GM19324 (cell line): ENCODE measurements around the gene ZNF292.
"Not testable (repeated sequence)": the region's sequence is repeated elsewhere in the genome, so short reads cannot be mapped to it uniquely, and the experiment has no call there.

Experiments
- ATAC-seq: cut with Tn5 transposase; IDR thresholded peaks from one replicate; pipeline ENCODE4 v1.9.1; 2021; ENCODE audit warnings: mild to moderate bottlenecking, moderate library complexity; ENCODE audit not compliant: unreplicated experiment, low FRiP score

ZNF292 gene

DNA sequence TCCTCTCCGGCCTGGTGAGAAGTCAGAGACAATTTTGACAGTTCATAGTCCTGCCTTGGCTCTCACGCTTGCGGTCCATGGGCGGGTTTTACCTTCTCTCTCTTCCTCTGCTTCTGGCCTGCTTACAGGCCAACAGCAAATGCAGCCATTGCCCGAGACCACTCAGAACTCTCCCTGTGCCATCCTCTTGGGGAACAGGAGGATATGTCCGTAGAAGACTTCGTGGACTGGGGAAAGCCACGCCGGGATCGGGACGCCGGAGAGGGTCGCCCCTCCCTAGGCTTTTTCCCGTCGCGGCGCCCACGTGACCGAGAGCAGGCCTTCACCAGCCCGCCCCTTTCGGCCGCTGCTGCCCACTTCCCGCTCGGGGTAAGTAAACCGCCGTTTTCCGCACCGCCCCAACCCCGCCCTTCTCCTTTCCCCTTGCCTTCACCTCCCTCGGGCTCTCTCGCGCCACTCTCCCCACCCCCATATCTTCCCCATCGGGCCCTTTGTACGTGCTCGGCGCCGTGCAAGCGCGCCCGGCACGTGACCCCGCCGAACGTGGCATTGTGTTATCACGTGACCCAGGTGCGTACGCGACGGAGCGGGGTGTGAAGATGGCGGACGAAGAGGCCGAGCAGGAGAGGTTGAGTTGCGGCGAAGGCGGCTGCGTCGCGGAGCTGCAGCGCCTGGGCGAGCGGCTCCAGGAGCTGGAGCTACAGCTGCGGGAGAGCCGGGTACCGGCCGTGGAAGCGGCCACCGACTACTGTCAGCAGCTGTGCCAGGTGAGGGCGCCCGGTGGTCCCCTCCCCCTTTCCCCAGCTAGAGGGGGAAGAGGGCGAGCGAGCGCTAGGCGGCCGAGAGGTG is at the start of gene ZNF292:
TSS of gene ZNF292 (plus strand) at position 573 of the 849 bp plus-strand sequence. CDS start at position 600, 27 bp downstream.
- ATAC-seq = peak; percentile 84

DNA sequence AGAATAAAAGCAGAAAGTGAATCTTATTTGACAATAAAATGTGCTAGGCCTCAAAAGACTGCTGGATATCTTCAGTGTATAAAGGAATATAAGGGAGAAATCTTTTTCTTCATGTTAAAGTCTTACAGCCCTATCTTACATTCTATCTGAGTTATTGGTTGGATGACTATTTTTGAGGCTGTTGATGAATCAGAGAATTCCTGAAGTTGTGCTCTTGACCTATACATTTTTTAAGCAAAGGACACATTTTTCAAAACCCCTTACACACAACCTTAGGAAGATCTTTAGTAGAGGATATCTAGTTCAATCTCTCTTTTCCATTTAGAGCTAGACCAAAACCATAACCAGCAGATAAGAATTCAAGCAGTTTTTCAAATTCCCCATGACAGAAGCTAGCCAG is 49.5 kb upstream of the ZNF292 start:
- no peak for ATAC-seq

DNA sequence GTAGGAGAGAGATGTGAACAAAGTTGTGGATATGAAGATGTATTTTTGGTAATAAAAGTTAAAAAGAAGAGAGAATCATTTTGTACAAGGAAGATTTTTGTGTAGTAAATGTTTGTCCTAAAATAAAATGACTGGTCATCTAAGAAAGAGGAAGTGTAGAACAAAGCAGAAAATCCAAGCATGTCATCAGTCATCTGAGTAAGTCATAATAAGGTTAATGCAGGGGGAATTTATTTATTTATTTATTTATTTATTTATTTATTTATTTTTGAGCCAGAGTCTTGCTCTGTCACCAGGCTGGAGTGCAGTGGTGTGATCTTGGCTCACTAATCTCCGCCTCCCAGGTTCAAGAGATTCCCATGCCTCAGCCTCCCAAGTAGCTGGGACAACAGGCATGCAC is 44.7 kb upstream of the ZNF292 start:
- no peak for ATAC-seq

DNA sequence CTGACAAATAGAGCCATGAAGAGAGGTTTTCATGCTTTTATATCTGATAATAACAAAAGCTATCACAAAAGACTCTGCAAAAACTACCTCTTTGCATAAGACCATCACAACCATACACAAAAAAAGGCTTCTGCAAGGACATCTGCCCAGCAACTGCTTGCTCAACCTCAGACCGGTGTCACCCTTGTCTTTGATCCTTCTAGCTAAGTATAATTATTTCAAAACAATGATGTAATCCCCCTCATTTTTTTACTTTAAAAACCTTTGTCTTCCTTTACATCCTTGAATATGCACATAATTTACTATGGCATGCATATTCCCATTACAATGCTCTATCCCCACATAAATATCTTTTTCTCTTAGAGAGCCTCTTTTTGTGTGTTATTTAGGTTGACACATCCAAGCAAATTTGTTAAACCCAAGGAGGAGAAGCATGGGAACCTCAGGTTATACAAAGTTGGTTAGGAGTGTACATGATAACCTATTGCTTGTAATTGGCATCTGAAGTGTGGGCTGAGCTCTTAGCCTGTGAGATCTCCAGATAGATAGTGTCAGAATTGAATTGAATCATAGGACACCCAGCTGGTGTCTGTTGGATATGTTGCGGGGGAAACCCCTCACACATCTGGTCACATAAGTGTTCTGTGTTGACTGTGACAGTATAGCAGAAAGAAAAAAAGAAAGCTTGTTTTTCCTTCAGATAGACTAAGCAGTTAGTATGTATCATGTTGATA is 39.8 kb upstream of the ZNF292 start:
- ATAC-seq = no peak

DNA sequence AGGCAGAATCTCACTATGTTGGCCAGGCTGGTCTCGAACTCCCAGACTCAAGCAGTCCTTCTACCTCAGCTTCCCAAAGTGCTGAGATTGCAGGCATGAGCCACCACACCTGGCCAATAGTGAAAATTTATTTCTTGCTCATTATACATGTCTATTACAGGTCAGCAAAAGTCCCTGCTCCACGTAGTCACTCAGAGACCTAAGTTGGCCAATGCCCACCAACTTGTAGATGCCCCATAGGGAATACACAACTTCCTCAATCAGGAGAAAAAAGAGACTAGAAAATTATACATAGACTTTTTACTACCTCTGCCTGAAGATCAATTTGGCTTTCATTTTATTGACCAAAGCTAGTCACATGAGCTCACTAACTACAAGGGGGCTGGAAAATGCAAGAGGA is 38.4 kb upstream of the ZNF292 start:
- no peak for ATAC-seq

DNA sequence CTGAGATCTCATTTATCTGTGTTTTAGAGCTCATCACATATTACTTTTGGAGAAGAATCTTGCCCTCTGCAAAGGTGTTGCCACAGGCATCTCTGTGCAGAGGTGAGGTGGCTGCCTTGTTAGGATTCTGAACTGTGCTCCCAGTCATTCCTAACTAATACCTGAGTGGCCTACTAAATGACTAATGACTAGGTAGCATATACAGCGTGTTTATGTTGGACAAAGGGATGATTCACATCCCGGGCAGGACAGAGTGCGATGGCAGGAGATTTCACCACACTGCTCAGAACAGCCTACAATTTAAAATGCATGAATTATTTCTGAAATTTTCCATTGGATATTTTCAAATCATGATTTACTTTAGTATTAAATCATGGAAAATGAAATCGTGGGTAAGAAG is 37.3 kb upstream of the ZNF292 start:
- no peak for ATAC-seq

DNA sequence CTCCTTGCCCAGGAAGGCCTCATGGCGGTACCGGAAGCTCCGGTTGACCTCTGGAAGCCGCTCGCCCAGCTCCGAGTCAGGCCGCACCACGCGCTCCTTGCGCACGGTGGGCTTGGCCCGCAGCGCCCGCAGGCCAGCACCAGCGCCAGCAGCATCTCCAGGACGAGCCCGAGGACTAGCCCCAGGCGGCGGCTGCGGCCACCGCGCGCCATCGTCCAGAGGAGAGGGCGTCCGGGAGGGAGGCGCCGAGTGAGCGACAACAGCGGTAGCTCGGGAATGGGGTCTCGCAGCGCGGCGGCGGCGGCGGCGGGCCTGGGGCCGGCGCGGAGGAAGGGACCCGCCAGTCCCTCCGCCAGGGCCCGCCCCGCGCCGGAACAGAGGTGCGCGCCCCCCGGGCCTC is 32.9 kb upstream of the ZNF292 start:
- no peak for ATAC-seq

DNA sequence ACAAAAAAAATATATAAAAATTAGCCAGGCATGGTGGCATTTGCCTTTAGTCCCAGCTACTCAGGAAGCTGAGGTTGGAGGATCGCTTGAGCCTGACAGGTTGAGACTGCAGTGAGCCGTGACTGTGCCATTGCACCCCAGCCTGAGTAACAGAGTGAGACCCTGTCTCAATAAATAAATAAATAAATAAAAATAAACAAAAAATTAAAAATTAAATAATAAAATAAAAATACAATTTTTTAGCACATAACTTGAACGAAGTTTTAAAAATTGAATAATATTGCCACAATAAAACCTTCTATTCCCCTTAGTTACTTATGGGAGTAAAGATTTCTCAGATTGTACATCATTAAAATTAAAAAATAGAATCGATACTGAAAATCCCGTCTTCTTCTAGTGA is 31.3 kb upstream of the ZNF292 start:
- ATAC-seq = no peak

DNA sequence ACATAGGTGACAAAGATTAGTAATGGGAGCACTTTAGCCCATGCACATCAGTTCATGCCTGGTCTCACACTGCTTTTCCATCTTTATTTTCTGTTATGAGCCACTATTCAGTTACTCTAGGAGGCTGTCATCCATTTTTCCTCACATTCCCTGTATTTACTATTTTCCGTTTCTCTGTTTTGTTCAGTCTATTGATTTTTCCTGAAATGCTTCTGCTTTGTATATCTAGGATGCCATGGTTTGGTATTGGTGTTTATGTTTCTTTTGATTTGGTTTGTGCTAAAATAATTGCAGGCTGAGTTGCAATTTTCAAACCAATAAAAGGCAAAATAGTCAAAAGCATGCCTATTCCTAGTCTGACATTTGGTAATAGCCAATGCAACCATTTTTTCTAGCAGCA is 28.9 kb upstream of the ZNF292 start:
- ATAC-seq = no peak

DNA sequence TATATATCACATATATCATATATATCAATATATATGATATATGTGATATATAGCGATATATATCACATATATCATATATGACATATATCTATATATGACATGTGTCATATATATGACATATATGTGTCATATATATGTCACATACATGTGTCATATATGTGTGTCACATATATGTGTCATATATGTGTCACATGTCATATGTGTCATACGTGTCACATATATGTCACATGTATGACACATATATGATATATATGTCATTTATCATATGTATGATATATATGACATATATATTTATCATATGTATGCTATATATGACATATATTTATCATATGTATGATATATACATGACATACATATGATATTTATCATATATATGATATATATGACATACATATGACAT is 27.6 kb upstream of the ZNF292 start:
- no peak for ATAC-seq

DNA sequence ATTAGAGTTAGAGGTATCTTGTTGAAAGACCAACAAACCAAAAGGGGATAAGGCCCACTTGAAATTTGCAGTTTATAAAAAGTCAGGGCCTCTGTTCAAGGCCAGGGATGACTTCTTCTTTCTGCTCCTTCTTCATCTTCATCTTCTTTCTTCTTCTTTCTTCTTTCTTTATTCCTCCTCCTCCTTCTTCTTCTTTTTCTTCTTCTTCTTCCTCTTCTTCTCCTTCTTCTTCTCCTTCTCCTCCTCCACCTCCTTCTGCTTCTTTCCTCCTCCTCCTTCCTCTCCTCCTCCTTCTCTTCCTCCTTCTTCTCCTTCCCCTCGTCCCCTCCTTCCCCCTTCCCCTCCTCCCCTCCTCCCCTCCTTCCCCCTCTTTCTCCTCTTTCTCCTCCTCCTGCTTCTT is 18.4 kb upstream of the ZNF292 start:
- no peak for ATAC-seq

DNA sequence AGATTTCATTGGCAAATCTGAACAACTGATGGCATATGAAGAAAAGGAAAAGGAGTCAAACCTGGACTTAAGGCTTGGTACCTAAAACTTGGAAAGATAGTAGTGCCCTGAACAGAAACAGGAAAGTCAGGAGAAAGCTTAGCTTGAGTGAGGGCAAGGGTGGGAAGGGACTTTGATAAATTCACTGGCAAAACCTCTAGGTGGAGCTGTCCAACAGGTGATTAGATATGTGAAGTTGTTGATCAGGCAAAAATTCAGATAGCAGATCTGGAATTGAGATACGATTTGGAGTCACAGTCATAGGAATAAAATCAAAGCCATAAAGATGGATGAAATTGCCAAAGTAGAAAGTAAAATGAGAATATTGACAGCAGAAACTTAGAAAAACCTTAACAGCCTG is 16.1 kb upstream of the ZNF292 start:
- no peak for ATAC-seq

DNA sequence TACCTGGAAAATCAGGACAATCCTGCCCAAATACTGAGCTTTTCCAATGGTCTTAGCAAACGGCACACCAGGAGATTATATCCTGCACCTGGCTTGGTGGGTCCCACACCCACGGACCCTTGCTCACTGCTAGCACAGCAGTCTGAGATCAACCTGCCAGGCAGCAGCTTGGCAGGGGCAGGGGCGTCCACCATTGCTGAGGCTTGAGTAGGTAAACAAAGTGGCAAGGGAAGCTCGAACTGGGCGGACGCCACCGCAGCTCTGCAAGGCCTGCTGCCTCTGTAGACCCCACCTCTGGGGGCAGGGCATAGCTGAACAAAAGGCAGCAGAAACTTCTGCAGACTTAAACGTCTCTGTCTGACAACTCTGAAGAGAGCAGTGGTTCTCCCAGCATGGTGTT is 15.4 kb upstream of the ZNF292 start:
- not testable (repeated sequence) for ATAC-seq

DNA sequence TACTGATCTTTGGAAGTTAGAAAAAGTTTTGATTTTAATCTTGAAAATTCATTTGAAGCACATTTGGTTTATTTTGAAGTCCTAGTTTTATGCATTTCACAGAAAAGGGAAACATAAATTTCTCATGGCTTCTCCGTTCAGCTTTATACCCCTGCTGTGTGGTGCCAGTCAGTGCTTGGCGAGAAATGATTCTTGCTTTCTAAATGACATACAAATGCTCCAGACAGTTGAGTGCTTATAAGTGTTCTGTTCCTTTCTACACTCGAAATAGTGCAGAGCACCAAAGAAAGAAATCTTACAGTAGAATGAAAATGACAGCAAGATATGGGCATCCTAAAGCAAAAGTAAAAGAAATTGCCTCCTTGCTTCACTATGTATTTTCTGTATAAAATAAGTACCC is 9.0 kb upstream of the ZNF292 start:
- peak; percentile 70 for ATAC-seq

DNA sequence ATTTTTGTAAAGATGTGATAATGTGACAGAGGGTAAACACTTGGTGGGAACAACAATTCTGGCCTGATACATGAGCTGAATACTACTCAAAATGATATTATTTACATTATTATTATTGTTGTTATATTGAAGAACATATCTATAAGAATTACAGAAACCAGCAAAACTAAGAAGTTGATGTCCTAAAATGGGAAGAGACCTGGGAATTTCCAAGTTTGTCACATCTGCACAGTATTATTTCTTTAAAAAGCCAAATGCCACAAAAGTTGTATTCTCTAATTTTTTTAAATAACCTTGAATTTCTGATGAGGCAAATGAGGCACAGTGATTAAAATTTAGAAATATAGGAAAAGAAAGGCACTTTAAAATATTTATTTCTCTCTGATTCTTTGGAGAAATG is 5.0 kb upstream of the ZNF292 start:
- ATAC-seq = no peak

DNA sequence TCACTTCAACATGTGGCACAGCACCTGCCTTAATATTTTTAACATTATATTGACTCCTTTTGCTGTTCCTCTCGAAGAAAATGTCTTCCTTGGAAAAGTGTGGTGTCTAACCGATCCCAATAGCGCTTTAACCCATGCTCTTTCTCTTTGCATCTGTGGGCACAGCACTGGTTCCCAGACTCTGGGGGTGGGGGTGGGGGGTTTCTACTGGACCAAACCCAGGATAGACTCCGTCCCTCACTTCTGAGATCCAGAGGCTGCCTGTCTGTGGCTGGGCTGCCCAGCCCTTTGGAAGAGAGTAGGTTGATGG is 3.9 kb upstream of the ZNF292 start:
- ATAC-seq = no peak

DNA sequence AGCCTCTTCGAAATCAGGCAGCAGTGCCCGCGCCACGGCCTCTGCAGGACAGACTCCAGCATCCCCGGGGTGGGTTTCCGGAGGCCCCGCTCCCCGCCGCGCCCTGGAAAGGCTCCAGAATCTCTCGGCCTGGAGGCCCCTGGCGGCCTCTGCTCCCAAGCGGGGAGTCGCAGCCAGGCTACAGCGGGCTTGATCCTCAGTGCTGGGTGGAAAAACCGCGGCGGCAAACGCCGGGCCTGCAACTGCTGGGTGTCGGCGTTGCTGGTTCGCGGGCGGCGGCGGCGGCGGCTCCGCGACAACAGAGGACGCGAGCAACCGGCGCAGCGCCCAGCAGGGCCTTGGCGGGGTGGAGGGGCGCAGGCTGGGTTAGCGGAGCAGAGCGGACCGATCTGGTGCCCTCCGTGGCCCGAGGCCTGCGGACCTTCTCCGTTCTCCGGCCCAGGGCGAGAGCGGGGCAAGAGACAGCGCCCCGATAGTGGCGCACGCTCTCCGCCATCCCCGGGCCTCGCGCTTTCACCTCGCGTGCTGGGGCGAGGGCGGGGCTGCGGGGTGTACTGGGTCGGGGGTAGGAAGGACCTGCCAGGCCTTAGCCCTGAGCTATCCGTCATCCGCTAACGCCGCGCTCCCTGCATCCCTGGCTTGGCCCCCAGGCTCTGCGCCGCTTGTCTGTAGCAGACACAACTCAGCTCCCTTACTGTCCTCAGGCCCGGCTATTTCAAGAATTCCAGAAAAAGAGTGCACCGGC is 3.4 kb upstream of the ZNF292 start:
- ATAC-seq = peak; percentile 31

DNA sequence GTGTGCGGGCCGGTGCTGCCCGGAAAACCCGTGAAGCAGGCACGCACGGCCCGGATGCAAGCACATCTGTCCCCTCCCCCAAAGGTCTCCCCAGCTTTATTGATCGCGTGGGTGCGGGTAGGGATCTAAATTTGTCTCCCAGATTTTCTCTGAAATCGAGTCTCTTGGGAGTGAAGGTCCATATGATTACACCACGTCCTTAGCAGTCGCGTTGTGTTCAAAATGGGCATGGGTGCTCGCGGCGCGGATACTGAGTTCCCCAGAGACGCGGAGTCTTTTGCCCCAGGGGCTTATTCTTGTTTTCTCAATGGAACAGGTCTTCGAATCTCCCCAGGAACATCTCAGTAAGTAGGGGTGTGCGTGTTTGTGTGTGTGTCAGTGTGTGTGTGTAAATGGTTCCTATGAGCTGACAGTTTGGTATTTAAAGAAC is 2.8 kb upstream of the ZNF292 start:
- no peak for ATAC-seq

DNA sequence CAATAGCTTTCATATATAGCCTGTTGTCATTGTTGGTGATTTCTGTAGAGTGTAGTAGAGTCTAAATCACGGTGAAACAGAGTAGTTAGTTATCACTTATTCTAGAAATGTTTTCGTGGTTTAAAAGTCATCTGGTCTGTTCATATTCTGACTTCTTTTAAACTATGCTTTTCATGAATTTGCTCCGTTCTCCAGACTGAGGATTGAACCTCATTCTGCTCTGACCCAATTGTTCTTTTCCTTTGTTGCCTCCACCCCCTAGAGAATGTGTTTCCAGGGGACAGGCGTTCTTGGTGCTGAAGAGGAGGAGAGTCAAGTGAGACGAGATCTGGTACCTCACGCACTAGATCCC is 748 bp upstream of the ZNF292 start:
- ATAC-seq = no peak

DNA sequence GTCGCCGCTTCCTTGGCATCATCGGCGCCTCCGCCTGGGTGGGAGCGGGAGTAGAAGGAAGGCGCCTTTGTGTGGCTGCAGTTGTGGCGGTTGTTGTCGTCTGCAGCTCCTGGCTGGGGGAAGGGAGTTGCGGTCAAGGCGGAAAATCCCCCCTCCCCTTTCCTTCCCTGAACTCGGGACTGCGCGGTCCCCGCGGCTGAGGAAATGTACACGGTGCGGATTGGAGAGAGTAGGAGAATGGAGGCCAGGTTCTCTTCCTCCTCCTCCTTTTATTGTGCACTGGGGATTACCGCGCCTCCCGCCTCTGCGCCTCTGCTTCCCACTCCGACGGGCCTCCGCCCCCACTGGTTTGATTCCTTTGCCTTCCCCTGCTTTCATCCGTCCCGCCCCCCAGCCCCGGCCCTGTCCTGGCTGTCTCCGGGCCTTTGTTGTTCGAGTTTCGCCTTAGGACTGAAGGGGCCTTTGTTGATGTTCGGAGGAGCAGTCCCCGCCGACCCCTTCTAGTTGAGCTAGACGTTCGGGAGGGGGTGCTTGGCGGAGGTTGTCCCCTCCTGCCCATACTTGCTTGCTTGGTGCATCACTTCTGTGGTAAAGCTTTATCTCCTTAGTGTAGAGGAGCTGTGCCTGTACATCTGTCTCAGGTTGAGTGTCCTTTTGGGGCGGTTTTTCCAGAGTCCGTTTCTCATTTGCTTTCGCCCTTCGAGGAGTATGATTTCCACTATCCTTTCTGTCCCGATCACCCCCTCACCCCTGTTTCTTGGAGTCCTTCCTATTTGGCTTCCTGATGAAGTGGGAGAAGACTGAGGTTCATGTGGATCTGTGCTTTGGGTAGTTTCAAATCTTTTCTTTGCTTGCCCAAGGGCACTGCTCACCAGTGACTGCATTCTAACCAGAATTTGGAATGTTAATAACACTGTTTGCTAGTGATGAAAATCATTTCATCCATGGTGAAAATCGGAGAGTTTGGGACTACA is 764 bp downstream of the ZNF292 start:
- ATAC-seq = peak; percentile 1
